ENCODE measurements around the gene HEMGN.

DNA sequence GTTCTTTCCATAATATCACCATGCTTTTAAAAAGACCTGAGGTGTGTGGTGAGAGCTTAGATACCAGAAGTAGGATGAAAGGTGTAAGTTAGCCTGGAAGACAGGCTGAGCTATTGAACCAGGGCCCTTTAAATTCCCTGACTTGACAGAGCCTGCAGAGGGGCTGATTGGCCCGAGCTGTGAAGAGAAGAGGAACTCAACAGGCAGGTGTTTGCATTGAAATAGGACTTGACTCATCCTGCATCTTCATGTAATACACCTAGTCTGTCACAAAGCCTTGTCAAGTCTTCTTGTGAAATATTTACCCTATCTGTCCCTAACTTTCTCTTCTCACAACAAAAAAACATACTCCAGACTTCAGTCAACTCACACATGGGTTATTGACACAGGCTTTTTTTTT is 28.5 kb upstream of the HEMGN start:
- TF ChIP-seq, protein P1, sequence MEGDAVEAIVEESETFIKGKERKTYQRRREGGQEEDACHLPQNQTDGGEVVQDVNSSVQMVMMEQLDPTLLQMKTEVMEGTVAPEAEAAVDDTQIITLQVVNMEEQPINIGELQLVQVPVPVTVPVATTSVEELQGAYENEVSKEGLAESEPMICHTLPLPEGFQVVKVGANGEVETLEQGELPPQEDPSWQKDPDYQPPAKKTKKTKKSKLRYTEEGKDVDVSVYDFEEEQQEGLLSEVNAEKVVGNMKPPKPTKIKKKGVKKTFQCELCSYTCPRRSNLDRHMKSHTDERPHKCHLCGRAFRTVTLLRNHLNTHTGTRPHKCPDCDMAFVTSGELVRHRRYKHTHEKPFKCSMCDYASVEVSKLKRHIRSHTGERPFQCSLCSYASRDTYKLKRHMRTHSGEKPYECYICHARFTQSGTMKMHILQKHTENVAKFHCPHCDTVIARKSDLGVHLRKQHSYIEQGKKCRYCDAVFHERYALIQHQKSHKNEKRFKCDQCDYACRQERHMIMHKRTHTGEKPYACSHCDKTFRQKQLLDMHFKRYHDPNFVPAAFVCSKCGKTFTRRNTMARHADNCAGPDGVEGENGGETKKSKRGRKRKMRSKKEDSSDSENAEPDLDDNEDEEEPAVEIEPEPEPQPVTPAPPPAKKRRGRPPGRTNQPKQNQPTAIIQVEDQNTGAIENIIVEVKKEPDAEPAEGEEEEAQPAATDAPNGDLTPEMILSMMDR (IDR thresholded peaks at IDR 0.05; ENCODE audit: insufficient read depth, low read length, poor library complexity, severe bottlenecking): no peak
- no peak for TF ChIP-seq EZH2phosphoT487 (conservative IDR thresholded peaks at IDR 0.05; ENCODE audit: low read length)

All from SU-DHL-6 (cell line).